ENCODE data around the gene SRD5A1.

SRD5A1 gene

DNA sequence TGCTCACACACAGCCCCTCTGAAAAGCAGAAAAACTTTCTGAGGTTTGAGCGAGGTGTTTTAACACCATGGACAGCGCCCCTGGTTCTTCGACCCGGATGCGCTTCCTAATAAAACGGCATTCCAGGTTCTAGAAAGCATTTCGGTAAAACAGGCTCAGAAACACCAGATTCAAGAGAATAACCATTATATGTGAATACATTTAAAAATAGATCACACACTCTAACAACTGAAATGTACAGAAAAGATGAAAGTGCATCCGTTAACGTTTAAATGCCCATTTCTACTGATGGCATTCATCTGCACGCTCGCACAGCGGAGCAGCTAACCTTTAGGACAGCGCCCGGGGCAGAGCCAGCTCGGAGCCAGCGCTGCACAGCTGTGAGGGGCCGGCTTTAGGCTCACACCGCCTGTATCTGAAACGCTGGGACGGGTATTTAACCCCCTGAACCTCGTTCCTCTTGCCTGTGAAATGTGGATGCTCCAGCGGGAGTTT lies 53.7 kb downstream of the SRD5A1 start:
- no peak for DNase-seq

DNA sequence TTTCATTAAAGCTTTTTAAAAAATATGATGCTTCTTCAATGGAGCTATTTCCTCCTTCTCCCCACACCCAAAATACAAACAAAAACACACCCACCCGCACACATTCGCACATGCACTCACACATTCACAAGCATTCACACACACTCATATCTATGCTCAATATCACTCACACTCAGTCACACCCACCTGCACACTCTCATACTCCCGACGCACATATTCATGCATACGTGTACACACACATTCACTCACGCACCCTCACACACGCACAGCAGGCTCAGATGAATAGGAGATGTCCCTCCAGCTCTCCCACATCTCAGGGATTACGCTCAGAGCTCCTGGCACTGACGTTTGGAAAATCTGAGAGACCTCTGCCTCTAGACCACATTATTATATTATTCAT lies 54.3 kb downstream of the SRD5A1 start:
- DNase-seq: no peak

DNA sequence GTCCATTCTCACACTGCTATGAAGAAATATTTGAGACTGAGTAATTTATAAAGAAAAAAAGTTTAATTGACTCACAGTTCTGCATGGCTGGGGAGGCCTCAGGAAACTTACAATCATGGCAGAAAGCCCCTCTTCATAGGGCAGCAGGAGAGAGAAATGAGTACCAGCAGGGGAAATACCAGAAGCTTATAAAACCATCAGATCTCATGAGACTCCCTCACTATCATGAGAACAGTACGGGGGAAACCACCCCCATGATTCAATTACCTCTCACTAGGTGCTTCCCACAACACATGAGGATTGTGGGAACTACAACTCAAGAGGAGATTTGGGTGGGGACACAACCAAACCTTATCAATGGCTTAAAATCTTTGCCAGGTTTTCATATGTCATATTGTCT lies 59.7 kb downstream of the SRD5A1 start:
- DNase-seq: no peak

DNA sequence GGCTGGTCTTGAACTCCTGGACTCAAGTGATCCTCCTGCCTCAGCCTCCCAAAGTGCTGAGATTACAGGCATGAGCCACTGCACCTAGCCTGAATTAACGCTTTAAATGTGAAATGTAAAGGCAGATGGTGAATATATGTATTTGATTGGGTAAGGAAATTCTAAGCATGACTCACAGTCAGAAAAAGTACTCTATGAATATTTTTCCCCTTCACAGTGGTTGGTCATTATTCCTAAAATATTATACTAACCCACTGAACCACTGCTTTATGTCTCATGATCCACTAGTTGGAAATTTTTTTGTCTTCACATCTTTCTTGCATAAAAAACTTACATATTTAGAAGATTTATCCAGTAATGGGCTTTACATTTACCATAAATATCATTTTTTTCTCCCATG lies 65.5 kb downstream of the SRD5A1 start:
- DNase-seq: no peak

DNA sequence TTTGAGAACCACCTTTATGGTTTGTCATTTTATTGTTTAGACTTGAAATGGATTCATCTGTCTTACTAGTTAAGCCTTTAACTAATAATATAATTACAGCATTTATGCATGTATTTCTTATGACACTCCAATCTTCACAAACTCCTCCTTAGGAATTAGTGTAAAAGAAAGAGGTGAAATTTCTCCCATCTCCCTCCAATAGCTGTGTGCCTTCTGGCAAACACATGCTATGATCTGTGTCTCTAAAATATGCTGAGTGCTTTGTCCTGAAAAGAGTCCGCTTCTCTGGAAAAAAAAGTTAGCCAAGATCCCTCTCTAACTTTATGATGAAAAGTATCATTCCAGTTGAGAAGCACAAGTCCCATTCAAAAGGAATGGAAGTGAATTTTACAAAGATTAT lies 66.1 kb downstream of the SRD5A1 start:
- no peak for DNase-seq

DNA sequence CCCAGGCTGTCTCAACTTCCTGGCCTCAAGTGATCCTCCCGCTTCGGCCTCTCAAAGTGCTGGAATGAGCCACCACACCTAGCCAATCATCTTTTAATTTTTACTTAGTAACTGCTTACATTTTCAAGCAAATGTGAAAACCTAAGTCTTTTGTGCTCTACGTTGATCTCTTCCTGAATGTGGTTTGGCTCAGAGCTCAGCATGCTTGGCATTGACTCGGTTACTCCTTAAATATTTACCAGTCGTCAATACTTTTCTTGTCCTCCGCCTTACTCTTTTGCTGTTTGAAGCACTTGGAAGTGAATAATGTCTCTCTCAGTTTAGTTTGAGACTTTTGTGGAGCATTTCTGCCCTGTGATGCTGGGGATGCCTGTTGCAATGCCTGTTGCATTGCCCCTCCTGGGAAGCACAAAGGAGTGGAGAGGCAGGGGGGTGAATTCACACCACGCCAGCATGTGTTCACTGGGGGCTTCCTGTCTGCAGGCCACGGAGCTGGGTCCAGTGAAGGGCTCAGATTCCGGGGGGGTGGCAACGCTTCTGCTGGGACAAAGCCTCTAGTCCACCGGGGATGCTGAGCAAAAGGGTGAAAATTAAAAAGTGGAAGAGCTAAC lies 66.9 kb downstream of the SRD5A1 start:
- DNase-seq: no peak

DNA sequence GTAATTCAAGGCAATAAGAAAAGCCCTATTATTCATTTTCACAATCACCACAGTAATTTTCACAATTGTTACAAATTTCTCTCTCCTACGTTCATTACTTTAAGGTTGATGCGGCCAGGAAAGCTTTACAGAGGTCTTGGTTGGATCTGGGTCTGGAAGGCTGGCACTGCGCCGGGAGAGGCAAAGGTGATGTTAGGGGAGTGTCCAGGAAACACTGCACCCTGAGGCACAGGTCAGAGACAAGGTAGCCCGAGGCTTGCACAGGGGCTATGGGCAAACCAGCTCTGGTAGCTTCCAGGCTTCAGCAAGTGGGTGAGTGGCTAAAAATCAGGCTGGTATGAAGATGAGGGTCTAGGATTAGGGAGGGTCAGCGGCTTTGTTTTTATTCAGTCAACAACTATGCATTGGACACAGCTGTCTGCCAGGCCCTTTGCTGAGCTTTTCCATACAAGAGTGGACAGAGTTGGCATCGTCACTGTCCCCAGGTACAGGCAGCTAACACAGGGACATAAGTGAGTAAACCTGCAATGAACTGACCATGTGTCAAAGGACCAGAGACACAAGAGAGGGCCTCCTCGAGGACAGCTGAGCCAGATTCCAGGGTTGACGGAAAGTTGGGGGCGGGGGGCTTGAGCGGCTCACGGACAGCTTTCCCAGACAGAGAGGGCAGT lies 67.6 kb downstream of the SRD5A1 start:
- DNase-seq: no peak

DNA sequence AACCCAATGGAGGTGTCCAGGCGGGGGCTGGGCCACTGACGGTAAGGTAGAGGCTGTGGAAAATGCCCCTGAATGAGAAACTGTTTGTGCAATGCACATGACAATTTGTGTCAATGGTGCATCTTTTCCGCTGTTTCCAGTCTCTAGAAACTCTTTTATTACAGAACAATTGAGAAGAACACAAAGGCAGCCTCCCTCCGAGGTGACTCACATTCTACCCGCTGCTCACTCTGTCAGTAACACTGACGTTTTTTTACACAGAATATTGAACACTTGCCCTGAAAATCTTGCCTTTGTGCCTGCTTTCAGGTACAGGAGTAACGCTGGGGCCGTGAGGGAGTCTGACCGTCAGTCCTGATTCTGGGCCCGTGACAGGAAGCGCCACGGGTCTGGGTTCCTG lies 68.3 kb downstream of the SRD5A1 start:
- no peak for DNase-seq

DNA sequence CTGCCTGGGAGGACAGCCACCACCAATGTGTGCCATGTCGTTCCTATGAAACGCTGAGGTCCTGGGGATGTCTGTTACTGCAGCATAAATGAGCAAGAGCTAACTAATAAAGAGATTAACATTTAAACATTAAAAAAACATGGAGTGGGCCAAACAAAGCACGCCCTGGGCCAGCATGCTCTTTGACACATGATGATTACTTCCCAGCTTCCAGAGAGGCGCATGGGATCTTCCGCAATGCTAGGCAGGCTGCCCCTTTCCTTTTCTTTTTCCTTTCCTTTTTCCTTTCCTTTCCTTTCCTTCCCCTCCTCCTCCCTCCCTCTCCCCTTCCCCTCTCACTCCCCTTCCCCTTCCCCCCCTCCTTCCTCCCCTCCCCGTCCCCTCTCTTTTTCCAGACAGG lies 69.4 kb downstream of the SRD5A1 start:
- no peak for DNase-seq

DNA sequence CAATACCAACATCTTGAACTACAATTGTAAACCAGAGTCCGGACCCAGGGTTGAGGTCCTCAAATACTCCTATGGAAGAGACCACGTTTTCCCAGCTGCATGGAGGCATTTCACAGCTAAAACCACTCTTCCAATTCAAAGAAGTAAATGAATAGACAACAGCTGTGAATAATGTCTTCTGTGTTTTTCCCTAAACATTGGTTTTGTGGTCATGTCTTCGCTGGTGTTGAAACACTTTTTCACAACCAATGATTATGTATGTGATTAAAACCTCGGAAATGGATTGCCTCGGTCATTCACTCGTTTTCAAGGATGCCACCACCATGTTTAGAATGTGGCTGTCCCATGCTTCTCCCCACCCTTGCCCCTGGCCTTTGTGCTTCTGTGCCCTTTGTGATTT lies 70.6 kb downstream of the SRD5A1 start:
- DNase-seq: no peak

DNA sequence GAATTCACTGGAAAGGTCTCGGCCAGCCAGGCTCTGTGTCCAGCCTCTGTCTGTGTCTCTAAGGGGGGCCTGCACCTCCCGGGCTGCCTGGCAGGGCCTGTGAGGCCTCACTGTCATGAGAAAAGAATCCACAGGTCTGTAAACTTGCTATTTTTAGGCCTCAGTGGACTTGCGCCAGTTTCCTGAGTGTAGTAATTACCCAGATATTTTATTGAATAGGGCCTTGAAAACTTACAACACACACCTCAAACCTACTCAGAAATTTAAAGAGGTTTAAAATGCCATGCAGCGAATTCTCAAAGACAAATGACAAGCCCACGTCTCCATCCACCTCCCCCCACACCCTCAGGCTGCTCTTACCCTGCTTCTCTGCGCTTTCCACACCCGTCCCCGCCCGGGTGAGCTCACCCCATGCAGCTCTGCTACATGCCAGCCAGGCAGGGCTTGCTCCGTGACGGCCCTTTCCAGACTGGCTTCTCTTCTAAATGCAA lies 71.2 kb downstream of the SRD5A1 start:
- DNase-seq: no peak

DNA sequence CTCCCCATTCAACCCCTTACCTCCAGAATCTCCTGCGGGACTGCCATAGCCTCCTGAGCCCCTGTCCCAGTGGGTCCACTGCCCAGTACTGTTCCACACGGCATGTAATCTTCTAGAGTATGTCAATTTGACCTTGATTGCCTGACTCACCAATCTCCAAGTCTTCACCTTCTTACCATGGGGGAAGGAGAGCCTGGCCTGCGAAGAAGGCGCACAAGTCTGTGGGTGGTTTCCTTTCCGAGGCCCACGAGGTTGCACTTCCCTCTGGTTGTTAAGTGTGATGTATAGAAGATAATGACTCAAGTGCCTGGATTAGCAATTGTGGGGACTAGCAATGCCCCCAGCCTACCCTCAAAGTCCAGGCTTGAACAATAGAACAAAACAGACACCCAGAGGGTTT lies 71.8 kb downstream of the SRD5A1 start:
- DNase-seq: no peak

DNA sequence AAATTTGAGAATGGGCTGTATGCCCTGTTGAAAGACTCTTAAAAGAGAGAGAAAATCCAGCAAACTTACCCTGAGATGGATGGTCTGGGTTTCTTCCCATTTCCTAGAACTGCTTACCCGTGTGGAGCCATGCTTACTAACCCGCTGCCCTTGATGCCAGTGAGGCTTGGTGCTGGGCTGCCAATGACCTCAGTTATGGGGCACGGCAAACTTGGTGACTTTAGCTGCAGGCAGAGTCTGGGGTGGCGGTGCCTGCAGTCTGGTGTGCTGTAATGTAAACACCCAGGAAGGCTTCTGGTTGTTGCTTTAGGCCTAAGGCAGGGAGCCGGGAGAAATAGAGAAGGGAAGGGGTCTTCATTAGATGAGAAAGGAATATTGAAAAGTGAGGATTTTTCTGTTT lies 72.7 kb downstream of the SRD5A1 start:
- DNase-seq: no peak

DNA sequence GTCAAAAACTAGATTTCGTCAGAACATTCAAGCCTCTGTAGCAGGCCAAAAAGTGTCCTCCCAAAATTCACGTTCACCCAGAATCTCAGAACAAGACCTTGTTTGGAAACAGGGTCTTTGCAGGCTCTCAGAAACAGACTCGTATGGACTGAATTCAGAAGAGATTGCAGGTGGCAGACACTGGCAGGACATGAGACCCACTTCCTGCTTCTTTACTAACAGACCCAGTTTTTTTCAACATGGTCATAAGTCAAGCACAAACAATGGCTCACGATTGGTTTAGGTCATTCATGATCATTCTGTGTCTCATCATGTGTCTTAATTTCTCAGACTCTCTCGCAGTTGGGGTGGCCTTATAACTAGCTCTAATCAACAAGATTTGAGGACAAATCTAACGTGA lies 74.6 kb downstream of the SRD5A1 start:
- no peak for DNase-seq

DNA sequence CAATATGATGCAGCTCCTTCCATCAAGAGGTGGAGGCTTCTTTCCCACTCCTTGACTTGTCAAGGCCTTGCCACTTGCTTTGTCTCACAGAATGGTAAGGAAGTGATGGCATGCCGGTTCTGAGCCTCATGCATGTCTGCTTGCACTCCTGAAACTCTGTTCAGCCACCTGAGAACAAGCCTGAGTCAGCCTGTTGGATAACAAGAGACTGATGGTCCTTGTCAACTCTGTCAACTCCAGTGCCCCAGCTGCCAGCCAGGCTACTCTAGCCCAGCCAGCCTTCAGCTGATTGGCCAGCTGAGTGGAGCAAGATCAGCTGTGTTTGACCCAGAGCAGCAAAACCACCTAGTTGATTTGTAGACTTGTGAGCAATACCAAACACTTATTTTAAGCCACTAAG lies 75.6 kb downstream of the SRD5A1 start:
- DNase-seq: no peak

DNA sequence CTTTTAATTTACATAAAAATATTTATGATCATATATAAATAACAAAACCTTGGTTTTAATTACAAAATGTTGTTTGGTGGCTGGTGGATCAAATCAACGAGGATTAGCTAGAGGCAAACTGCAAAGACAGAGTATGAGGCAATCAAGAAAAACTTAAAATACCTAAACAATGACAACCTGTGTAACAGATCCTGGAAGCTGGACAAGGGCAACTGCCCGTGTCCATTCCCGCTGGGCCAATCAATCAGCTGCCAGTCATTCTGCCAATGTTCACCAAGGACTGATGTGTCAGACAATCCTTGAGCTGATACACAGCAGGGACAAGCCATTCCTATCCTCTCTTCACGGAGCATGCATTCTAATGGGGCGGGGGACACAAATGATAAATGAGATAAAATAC lies 76.8 kb downstream of the SRD5A1 start:
- no peak for DNase-seq

DNA sequence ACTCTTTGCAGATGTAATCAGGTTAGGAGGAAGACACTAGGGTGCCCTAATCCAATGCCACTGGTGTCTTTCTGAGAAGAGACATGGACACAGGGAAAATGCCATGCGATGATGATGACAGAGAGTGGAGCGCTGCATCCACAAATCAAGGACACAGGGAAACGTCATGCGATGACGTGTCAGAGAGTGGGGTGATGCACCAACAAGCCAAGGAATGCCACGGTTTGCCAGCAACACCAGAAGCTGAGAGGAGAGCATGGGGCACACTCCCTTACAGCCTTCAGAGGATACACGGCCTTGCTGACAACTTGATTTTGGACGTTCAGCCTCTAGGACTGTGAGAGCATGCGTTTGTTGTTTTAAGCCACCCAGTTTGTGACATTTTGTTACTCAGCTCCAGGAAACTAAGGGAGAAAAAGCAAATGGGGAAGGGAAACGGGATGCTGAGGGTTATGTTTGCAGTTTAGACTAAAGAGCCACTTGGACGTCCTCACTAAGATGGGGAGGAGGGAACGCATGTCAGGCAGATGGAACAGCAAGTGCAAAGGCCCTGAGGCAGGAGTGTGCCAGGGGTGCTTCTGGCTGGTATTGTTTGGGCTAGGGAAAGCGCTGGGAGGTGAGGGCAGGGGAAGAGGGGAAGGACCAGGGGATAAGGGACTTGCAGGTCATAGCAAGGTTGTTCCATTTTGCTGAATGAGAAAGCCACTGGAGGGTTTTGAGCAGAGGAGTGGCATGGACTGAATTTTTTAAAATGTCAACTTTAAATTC lies 77.5 kb downstream of the SRD5A1 start:
- no peak for DNase-seq

DNA sequence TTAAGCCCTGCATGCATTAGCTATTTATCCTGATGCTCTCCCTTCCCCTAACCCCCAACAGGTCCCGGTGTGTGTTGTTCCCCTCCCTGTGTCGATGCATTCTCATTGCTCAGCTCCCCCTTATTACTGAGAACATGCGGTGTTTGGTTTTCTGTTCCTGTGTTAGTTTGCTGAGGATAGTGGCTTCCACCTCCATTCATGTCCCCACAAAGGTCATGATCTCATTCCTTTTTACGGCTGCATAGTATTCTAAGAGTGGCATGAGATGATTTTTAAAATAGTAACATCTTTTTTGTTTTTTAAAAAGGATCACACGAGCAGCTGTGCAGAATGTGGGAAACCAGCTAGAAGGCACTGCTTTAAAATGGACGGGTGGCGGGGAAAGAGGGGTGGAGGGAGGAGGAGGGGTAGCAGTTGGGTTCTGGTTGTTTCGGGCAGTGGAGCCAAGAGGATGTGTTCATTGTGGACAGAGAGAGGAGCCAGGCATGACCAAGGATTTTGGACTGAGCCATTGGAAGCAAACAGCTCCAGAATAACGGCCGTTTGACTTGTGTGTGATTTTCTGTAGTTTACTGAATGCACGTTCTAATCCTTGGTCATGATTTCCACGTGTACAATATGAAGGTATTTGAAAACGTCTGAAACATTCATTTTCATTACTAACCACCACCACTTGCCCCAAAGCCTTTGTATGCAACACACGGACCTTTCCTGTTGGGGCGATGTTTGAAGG lies 78.3 kb downstream of the SRD5A1 start:
- DNase-seq: no peak

DNA sequence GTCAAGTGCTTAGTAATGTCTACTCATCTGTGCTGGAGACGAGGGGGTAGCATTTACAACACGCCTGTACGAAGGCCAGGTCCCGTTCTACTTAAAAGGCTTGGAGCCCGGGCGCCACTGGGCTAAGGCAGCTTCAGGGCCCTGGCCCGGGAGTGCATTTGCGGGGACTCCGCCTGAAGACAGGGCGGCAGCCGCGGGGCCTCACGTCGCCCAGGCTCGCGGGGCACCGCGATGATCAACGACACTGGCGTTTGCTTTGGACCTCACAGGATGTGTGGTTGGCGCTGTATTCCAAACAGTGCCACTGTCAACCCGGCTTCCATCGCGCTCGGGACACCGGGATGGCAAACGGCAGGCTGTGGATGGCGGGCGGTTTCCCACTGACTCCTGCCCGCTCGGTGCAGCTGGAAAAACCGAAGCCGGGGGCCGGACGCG lies 78.9 kb downstream of the SRD5A1 start:
- DNase-seq: peak; percentile 55

DNA sequence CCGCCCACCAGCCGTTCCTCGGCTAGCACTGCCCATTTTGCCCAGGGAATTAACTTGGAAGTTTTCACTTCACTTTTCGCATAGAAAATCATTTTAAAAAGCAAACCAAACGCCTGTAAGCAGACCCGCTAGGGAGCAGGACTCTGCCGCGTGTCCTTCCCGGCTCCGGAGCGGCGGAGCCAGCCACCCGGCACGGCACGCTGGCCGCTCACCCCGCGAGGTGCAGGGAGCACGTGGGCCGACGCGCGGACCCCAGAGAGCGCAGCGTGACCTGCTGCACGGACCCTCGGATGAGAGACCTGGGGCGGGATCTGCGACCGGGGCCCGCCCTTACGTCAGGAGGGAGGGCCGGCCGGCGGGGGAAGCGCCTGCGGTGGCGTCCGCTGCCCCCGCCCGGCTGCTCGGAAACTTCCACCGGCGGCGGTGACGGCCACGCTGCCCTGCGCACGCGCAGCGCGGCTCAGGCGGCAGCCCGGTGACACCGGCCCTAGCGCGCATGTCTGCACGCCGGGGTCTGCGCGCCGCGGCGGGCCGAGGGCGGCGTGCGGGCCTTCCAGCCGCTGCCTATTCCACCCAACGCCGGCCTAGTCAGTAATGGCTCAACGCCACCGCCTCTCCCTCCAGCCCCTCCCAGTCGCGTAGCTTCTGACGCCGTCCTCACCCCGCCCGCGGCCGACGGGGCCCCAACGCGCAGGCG lies 79.5 kb downstream of the SRD5A1 start:
- peak; percentile 98 for DNase-seq

DNA sequence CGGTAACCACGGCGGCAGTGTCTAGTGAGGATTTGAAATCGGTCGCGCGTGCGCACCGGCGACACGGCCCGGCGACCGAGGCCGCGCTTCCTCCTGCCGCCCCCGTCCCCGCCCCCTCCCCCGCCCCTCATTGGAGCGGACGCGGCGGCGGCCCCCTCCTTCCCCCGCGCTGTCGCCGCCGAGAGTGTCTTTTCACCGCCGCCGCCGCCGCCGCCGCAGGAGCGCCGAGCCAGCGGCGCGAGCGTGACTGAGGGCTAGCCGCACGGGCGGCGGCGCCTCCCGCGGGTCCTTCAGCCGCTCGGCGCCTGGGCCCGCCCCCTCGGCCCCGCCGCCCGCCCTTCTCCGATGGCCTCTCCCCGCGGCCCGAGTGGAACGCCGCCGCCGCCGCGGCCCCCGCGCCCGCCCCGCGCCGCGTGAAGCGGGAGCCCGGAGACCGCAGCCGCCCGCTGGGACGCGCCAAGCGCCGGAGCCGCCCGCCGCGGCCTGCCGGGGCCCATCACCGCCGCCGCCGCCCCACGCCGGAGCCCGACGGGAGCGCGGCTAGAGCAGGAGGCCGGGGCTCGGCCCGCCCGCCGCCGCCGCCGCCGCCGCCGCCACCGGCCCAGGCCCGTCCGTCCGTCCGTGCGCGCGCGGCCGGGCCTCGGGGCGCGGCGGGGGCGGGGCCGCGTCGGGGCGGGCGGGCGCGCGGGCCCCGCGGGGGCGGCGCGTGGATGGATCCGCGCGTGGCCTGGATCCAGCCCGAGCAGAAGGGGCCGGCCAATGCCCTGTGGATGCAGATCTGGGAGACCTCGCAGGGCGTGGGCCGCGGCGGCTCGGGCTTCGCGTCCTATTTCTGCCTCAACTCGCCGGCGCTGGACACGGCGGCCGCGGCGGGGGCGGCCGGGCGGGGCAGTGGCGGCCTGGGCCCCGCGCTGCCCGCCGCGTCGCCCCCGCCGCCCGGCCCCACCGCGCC lies 80.3 kb downstream of the SRD5A1 start, which contains the start of gene TENT4A:
TSS of gene TENT4A (plus strand) at position 159 of the 952 bp plus-strand sequence. CDS start at position 711, 552 bp downstream.
- DNase-seq: peak; percentile 53

Data from NCI-H345 (cell line).